ENCODE data around the gene SLC35E4.
A peak's percentile ranks its signal among the peaks of the same experiment; 100 is the strongest.
"Not testable (repeated sequence)": the region's sequence is repeated elsewhere in the genome, so short reads cannot be mapped to it uniquely, and the experiment has no call there.

Gene SLC35E4

DNA sequence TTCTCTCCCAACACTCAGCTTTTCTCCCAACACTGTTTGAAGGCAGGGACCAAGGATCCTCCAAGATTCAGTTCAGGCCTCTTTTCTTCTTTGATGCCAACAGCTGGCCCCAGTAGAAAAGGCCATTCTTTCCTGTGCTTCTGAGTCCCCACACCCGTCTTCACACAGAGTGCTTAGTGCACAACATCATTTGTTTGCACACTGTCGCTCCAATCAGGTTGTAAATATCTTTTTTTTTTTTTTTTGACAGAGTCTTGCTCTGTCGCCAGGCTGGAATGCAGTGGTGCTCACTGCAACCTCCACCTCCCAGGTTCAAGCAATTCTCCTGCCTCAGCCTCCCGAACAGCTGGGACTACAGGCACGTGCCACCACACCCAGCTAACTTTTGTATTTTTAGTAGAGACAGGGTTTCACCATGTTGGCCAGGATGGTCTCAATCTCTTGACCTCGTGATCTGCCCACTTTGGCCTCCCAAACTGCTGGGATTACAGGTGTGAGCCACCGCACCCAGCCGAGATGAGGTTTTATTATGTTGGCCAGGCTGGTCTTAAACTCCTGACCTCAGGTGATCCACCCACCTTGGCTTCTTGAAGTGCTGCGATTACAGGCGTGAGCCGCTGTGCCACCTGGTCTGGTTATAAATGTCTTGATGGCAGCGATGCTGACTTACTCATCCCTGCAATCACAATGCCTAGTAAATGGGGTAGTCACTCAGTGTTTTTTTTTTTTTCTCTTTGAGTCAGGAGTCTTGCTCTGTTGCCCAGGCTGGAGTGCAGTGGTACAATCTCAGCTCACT, 44.5 kb downstream of the SLC35E4 start:
- not testable (repeated sequence) for H3K27me3 Mint-ChIP-seq; ATAC-seq; H3K9me3 Mint-ChIP-seq; H3K36me3 Mint-ChIP-seq (ENCODE audit: low read depth); H3K4me1 Mint-ChIP-seq; H3K4me3 Mint-ChIP-seq; H3K27ac Mint-ChIP-seq; DNase-seq

- Mint-ChIP-seq H3K9me3 (no peaks in the 10 kb centered on the region), H3K27me3 (peaks cover 8% of the 10 kb centered on the region), H3K27ac (no peak overlapping the region), H3K36me3 (ENCODE audit: low read depth) (no peaks in the 10 kb centered on the region), H3K4me1 (no peaks in the 10 kb centered on the region), H3K4me3 (no peak overlapping the region)
- ATAC-seq, result no peak
- DNase-seq, result no peak
These were observed 45.6 kb downstream of the SLC35E4 start for GRCh38 chr22:30680991-30681770.

- H3K27me3 Mint-ChIP-seq, result peaks cover 8% of the 10 kb centered on the region
- no peaks in the 10 kb centered on the region for H3K36me3 Mint-ChIP-seq (ENCODE audit: low read depth)
- ATAC-seq (no peak), DNase-seq (no peak)
- no peaks in the 10 kb centered on the region for H3K4me1 Mint-ChIP-seq
- no peaks in the 10 kb centered on the region for H3K9me3 Mint-ChIP-seq
- H3K4me3 Mint-ChIP-seq, result no peak overlapping the region
- no peak overlapping the region for H3K27ac Mint-ChIP-seq
These were observed 46.2 kb downstream of the SLC35E4 start for GRCh38 chr22:30681831-30682230.

DNA sequence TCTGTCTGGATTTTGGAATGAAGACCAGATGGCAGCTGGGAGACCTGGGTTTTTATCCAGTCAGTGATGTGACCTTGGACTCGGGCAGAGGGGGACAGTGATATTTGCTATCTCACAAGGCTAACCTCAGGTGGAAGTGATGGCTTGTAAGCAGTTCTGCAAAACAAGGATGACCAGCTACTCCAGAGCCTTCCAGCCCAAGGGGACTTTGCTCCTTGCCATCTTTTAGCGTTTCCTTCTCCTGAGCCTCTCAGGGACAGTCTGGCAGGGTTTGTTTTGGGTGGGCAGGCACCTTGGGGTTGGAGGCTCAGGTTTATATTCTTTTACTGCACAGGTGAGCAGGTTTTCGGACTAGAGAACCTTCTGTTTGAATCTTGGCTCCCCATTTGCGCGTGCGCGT, 49.6 kb downstream of the SLC35E4 start:
- Mint-ChIP-seq H3K27me3 (no peaks in the 10 kb centered on the region), H3K4me1 (no peaks in the 10 kb centered on the region), H3K27ac (no peak overlapping the region), H3K9me3 (no peaks in the 10 kb centered on the region), H3K4me3 (no peak overlapping the region), H3K36me3 (ENCODE audit: low read depth) (no peaks in the 10 kb centered on the region)
- ATAC-seq, result no peak
- no peak for DNase-seq

- Mint-ChIP-seq H3K4me3 (no peak overlapping the region), H3K36me3 (ENCODE audit: low read depth) (no peaks in the 10 kb centered on the region), H3K9me3 (no peaks in the 10 kb centered on the region), H3K27me3 (peaks cover 2% of the 10 kb centered on the region), H3K4me1 (no peaks in the 10 kb centered on the region), H3K27ac (no peak overlapping the region)
- no peak for DNase-seq
- ATAC-seq, result no peak
These were observed 51.8 kb downstream of the SLC35E4 start for GRCh38 chr22:30687358-30687757.

GRCh38 chr22:30689622-30690021, 54.0 kb downstream of the SLC35E4 start:
- Mint-ChIP-seq H3K9me3 (no peaks in the 10 kb centered on the region), H3K27ac (no peak overlapping the region), H3K36me3 (ENCODE audit: low read depth) (no peaks in the 10 kb centered on the region), H3K4me1 (peaks cover 7% of the 10 kb centered on the region), H3K4me3 (no peak overlapping the region), H3K27me3 (peaks cover 11% of the 10 kb centered on the region)
- no peak for ATAC-seq
- no peak for DNase-seq

- DNase-seq, result no peak
- H3K4me3 Mint-ChIP-seq, result no peak overlapping the region
- no peak for ATAC-seq
- no peak overlapping the region for H3K27ac Mint-ChIP-seq
- H3K27me3 Mint-ChIP-seq, result peaks cover 20% of the 10 kb centered on the region
- no peaks in the 10 kb centered on the region for H3K36me3 Mint-ChIP-seq (ENCODE audit: low read depth)
- H3K4me1 Mint-ChIP-seq, result peaks cover 7% of the 10 kb centered on the region
- H3K9me3 Mint-ChIP-seq, result no peaks in the 10 kb centered on the region
These were observed 55.6 kb downstream of the SLC35E4 start for GRCh38 chr22:30691204-30691603.

DNA sequence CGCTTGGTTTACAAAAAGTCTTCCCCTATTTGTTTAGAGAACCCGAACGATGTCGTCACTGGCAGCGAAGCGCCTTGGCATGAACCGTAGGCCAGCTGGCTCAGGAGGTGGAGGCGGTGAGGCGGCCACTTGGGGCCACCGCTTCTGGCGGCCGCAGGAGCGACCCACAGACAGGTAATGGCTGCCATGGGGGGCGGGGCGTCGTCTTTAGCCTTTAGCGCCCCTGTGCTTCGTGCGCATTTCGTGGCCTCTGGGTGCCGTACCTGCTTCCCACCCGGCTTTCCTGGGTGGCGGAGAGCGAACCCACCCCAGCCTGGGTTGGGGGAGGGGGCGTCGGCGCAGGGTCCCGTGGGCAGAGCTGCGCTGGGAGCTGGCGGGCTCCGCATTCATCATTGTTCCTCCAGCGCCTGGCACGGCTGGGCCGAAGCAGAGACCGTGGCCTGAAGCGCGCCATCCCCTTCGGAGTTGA, 58.6 kb downstream of the SLC35E4 start:
- H3K9me3 Mint-ChIP-seq, result no peaks in the 10 kb centered on the region
- peak overlapping the region; percentile 83 for H3K4me3 Mint-ChIP-seq
- peaks cover 7% of the 10 kb centered on the region for H3K4me1 Mint-ChIP-seq
- H3K36me3 Mint-ChIP-seq (ENCODE audit: low read depth), result no peaks in the 10 kb centered on the region
- H3K27ac Mint-ChIP-seq, result no peak overlapping the region
- DNase-seq, result peak; percentile 56
- ATAC-seq, result peak; percentile 62
- peaks cover 22% of the 10 kb centered on the region for H3K27me3 Mint-ChIP-seq

GRCh38 chr22:30694640-30695350, 59.2 kb downstream of the SLC35E4 start, which contains the start of gene OSBP2:
Gene OSBP2 (plus strand): TSS chr22:30694874. CDS start chr22:30694910, 36 bp downstream.
- Mint-ChIP-seq H3K4me3 (peak within 1 kb of the TSS; percentile 83), H3K36me3 (ENCODE audit: low read depth) (no peaks in the 10 kb centered on the region), H3K4me1 (peaks cover 7% of the 10 kb centered on the region), H3K9me3 (no peaks in the 10 kb centered on the region), H3K27me3 (peaks cover 22% of the 10 kb centered on the region), H3K27ac (no peak within 1 kb of the TSS)
- ATAC-seq (peak; percentile 37), DNase-seq (peak; percentile 31)

DNA sequence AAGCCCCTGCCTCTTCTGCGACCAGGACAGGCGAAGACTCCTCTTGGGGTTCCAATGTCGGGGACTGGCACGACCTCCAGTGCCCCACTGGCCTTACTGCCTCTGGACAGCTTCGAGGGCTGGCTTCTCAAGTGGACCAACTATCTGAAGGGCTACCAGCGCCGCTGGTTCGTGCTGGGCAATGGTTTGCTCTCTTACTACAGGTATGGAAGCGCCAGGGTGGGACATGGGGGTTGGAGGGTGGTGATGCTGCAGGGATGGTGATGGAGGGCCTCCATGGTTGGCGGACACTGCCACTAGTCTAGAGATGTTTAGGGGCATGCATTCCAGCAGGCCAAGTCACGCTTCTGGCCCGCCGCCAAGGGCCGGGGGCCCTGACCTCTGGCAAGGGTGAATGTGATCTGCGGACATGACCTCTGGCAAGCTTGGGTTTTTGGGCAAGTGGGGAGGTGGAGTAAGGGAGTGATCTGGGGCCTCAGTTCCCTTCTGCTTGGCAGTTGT, 59.8 kb downstream of the SLC35E4 start:
- H3K4me1 Mint-ChIP-seq, result peaks cover 7% of the 10 kb centered on the region

DNA sequence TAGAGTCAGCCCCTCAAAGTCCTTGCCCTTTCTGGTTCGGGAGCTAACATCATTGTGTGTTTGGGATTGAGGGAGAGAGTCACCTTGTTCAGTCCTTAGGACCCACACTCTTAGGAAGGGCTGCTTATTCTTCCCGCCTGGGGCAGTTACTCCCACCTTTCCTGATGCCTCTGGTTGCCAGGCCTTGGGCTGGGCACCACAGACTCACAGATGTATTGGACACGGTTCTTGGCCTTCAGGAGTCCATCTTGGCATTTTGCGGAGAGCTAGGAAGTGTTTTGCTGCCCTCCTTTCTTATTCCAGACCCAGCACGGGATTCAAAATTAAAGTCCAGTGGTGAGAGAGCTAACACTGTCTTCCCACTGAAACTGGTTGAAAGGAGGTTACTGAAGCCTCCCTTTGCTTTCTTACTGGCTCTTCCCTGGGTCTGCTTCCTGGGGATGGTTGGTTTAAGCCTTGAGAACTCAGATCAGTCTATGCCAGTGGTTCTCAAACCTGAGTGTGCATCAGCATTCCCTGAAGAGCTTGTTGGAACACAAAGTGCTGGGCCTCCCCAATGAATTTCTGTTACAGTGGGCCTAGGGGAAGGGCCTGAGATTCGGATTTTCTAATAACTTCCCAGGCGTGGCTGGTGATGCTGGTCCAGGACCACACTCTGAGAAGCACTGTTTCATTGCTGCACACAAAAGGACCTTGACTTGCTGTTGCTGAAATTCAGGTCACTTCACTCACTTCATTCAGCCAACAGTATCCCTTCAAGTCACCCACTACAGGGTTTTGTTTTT, 60.5 kb downstream of the SLC35E4 start:
- no peak for ATAC-seq
- H3K36me3 Mint-ChIP-seq (ENCODE audit: low read depth), result no peaks in the 10 kb centered on the region
- DNase-seq, result no peak
- no peak overlapping the region for H3K27ac Mint-ChIP-seq
- H3K9me3 Mint-ChIP-seq, result no peaks in the 10 kb centered on the region
- no peak overlapping the region for H3K4me3 Mint-ChIP-seq
- H3K27me3 Mint-ChIP-seq, result peaks cover 22% of the 10 kb centered on the region
- peaks cover 7% of the 10 kb centered on the region for H3K4me1 Mint-ChIP-seq

More for the DNA sequence above, 59.8 kb downstream of the SLC35E4 start:
- no peak for ATAC-seq
- H3K27me3 Mint-ChIP-seq, result peaks cover 22% of the 10 kb centered on the region
- no peak overlapping the region for H3K4me3 Mint-ChIP-seq
- no peaks in the 10 kb centered on the region for H3K36me3 Mint-ChIP-seq (ENCODE audit: low read depth)
- DNase-seq, result no peak
- H3K9me3 Mint-ChIP-seq, result no peaks in the 10 kb centered on the region
- no peak overlapping the region for H3K27ac Mint-ChIP-seq
